ENCODE data around the gene TMA7B.

GRCh38 chr22:39953101-39953500, 7.1 kb upstream of the TMA7B start:
- TF ChIP-seq CTCF (IDR thresholded peaks at IDR 0.05) (no peak), POLR2A (IDR thresholded peaks at IDR 0.05) (no peak)

All from Peyer's patch (tissue), 4 donors.